Measurements from ENCODE around the gene MPG.
"Not testable (repeated sequence)": the region's sequence is repeated elsewhere in the genome, so short reads cannot be mapped to it uniquely, and the experiment has no call there.

DNA sequence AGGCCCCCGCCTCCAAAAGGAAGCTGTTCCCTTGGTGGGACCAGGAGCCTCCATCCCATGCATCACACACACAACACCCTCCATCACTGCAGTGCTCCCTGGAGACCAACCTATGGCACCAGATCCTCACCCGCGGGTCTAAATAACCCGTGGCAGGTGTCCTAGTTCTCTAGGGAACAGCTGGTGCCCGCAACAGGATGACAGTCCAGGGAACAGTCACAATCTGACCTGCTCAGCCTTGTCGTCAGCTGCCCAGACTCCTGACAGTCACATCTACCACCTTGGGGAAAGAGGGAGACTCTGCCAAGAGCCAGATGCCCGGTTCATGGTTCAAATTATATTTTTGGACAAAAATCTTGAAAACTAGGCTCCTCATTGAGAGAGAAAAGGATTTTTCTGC is 47.4 kb upstream of the MPG start:
- TF ChIP-seq, protein P1, sequence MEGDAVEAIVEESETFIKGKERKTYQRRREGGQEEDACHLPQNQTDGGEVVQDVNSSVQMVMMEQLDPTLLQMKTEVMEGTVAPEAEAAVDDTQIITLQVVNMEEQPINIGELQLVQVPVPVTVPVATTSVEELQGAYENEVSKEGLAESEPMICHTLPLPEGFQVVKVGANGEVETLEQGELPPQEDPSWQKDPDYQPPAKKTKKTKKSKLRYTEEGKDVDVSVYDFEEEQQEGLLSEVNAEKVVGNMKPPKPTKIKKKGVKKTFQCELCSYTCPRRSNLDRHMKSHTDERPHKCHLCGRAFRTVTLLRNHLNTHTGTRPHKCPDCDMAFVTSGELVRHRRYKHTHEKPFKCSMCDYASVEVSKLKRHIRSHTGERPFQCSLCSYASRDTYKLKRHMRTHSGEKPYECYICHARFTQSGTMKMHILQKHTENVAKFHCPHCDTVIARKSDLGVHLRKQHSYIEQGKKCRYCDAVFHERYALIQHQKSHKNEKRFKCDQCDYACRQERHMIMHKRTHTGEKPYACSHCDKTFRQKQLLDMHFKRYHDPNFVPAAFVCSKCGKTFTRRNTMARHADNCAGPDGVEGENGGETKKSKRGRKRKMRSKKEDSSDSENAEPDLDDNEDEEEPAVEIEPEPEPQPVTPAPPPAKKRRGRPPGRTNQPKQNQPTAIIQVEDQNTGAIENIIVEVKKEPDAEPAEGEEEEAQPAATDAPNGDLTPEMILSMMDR (IDR thresholded peaks at IDR 0.05) = not testable (repeated sequence)
- not testable (repeated sequence) for TF ChIP-seq POLR2A (IDR thresholded peaks at IDR 0.05)

All from lower leg skin (tissue), 3 donors.